ENCODE results near the gene IGF2R. TPM values are rescaled to one million over a fixed set of nuclear protein-coding genes. Genes with fewer than 3 reads are reported as not detected.
A peak's percentile ranks its signal among the peaks of the same experiment; 100 is the strongest.
"Not testable (repeated sequence)": the region's sequence is repeated elsewhere in the genome, so short reads cannot be mapped to it uniquely, and the experiment has no call there.

IGF2R gene
- total and polyA plus RNA-seq, 4 experiments from 2014 or later, result 4.5 to 79.2 (median 48.1) TPM

DNA sequence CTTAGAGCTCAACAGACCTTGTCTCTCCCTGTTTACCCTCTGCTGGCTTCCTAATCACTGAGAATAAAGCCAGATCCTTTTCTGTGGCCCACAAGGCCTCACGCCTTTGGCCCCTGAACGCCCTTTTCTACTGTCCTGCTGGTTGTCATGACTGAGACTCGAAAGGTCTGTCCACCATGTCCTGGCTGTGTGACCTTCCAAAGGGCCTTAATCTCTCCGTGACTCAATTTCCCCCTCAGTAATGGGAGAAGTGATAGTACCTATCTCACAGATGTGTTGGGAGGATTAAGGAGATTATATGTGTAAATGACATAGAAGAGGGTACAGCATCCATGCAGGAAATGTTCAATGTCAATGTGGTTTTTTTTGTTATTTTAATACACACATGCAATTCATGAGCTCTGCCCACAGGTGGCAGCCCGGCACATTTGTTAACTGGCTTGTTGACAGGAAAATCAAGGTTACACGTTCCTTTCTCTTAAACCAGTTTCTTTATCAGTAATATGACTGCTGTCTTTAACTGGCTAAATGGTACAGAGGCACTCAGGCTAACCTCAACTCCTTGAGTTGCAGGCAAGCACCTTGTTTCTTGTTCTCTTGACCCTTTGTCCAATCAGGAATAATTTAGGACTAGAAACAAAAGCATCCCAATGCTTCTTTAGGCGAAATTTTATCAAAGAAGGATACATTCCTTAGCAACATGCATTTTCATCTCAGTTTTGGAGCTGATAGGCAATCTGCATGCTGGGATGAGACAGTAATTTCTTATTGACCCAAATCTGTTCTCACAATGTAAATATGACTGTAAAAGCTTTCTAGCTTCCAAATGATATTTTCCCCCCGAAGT is 169.3 kb downstream of the IGF2R start:
- ChIA-PET POLR2A (ENCODE audit: partially characterized antibody) (interaction anchor here (1.0 kb wide), 1 partner anchor 317 kb away, joined by 4 read pairs; no protein-coding TSS in a partner anchor), CTCF (ENCODE audit: partially characterized antibody) (interaction anchor here (1.0 to 8.7 kb wide), 8 partner anchors 14 to 398 kb away, joined by 3 to 90 read pairs (median 5); no protein-coding TSS in a partner anchor)
- Mint-ChIP-seq H3K27me3 (no peaks in the 10 kb centered on the region), H3K36me3 (peaks cover 0 to 4% of the 10 kb centered on the region in 2 donors), H3K9me3 (no peaks in the 10 kb centered on the region), H3K27ac (no peak overlapping the region), H3K4me3 (peak overlapping the region in 1 of 8 donors; percentile 3), H3K4me1 (peaks cover 6 to 11% (median 7%) of the 10 kb centered on the region in 4 donors)
- H3K36me3 ChIP-seq (ENCODE audit: insufficient read depth, low read length), result no peaks in the 10 kb centered on the region
- no peak overlapping the region for H3K4me3 ChIP-seq (ENCODE audit: low read length in 2 of 2)
- H3K4me1 ChIP-seq (ENCODE audit: insufficient read depth, low read length), result no peaks in the 10 kb centered on the region
- no peak overlapping the region for H3K27ac ChIP-seq (ENCODE audit: low read depth, low read length)
- no peaks in the 10 kb centered on the region for H3K9me3 ChIP-seq (ENCODE audit: control insufficient read depth in 1 of 2, low read length in 2 of 2)
- intact Hi-C loops (cut with micrococcal nuclease), result loop anchor here (1.0 kb wide), 2 partner anchors 318 to 396 kb away; no protein-coding TSS in a partner anchor
- no peaks in the 10 kb centered on the region for H3K27me3 ChIP-seq (ENCODE audit: insufficient read depth, low read length)
- DNase-seq, result peak; percentile 53 to 60 (median 58)

DNA sequence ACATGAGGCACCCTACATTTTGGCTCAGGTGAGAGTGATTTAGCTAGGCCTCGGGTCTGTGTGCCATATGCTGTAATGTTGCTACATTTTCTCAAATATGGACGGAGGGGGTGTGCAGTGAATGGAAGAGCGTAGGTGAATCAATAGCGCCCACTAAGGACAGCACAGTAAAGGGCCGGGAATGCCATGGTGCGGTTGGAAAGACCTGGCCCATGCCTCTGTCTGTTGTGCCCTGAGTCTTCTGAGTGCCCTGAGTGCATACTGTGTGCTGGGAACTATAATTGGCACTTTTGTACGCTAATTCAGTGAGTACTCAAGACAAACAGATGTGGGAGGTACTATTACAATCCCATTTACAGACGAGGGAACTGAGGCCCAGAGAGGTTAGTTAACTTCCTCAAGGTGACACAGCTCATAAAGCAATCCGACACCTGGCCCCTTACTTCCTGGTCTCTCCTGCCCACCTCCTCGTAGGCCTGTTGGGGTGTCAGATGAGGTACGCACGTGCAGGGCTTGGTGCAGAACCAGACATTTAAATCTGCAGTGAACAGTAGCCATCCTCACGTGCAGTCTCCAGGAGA is 170.0 kb downstream of the IGF2R start:
- peaks cover 6 to 11% (median 7%) of the 10 kb centered on the region in 4 donors for H3K4me1 Mint-ChIP-seq
- intact Hi-C loops (cut with micrococcal nuclease), result loop anchor here (1.0 kb wide), 2 partner anchors 317 to 395 kb away; no protein-coding TSS in a partner anchor
- H3K27ac ChIP-seq (ENCODE audit: low read depth, low read length), result no peak overlapping the region
- CTCF ChIA-PET (ENCODE audit: partially characterized antibody), result interaction anchor here (1.0 to 8.7 kb wide), 8 partner anchors 13 to 398 kb away, joined by 3 to 90 read pairs (median 5); no protein-coding TSS in a partner anchor
- POLR2A ChIA-PET (ENCODE audit: partially characterized antibody), result interaction anchor here (1.0 kb wide), 1 partner anchor 317 kb away, joined by 4 read pairs; no protein-coding TSS in a partner anchor
- DNase-seq, result no peak
- H3K9me3 ChIP-seq (ENCODE audit: control insufficient read depth in 1 of 2, low read length in 2 of 2), result no peaks in the 10 kb centered on the region
- H3K4me1 ChIP-seq (ENCODE audit: insufficient read depth, low read length), result no peaks in the 10 kb centered on the region
- H3K27ac Mint-ChIP-seq, result no peak overlapping the region
- H3K27me3 Mint-ChIP-seq, result no peaks in the 10 kb centered on the region
- H3K27me3 ChIP-seq (ENCODE audit: insufficient read depth, low read length), result no peaks in the 10 kb centered on the region
- no peaks in the 10 kb centered on the region for H3K36me3 ChIP-seq (ENCODE audit: insufficient read depth, low read length)
- no peaks in the 10 kb centered on the region for H3K9me3 Mint-ChIP-seq
- H3K36me3 Mint-ChIP-seq, result peaks cover 0 to 4% of the 10 kb centered on the region in 2 donors
- H3K4me3 Mint-ChIP-seq, result no peak overlapping the region
- no peak overlapping the region for H3K4me3 ChIP-seq (ENCODE audit: low read length in 2 of 2)

DNA sequence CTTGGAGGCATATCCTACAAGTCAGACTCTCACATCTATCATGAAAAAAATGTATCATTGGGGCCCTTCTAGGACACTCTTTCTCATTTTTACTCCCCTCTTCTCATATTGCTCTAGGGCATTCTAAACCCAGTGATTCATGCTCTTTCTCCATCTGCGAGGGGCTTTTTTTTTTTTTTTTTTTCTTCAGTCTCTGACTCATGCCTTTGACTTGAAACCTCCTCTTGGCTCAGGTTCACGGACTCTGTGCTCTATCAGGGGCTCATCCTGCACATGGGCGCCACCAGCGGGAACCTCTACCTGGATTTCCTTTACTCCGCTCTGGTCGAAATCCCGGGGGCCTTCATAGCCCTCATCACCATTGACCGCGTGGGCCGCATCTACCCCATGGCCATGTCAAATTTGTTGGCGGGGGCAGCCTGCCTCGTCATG is 170.6 kb downstream of the IGF2R start:
- no peaks in the 10 kb centered on the region for H3K27me3 ChIP-seq (ENCODE audit: insufficient read depth, low read length)
- no peak overlapping the region for H3K4me3 ChIP-seq (ENCODE audit: low read length in 2 of 2)
- no peak for DNase-seq
- H3K27ac ChIP-seq (ENCODE audit: low read depth, low read length), result no peak overlapping the region
- no peaks in the 10 kb centered on the region for H3K9me3 ChIP-seq (ENCODE audit: control insufficient read depth in 1 of 2, low read length in 2 of 2)
- Mint-ChIP-seq H3K27ac (peak overlapping the region in 2 of 7 donors; percentile 19 to 36), H3K9me3 (peaks cover 0 to 2% (median 0%) of the 10 kb centered on the region in 8 donors), H3K4me3 (no peak overlapping the region), H3K36me3 (peaks cover 0 to 4% of the 10 kb centered on the region in 2 donors), H3K27me3 (no peaks in the 10 kb centered on the region), H3K4me1 (peaks cover 6 to 11% (median 7%) of the 10 kb centered on the region in 4 donors)
- H3K4me1 ChIP-seq (ENCODE audit: insufficient read depth, low read length), result no peaks in the 10 kb centered on the region
- no peaks in the 10 kb centered on the region for H3K36me3 ChIP-seq (ENCODE audit: insufficient read depth, low read length)
- CTCF ChIA-PET (ENCODE audit: partially characterized antibody), result interaction anchor here (1.9 to 8.7 kb wide), 3 partner anchors 311 to 393 kb away, joined by 12 to 90 read pairs (median 40); no protein-coding TSS in a partner anchor
- POLR2A ChIA-PET (ENCODE audit: partially characterized antibody), result no interaction called here
- intact Hi-C loops (cut with micrococcal nuclease), result no loop called here

DNA sequence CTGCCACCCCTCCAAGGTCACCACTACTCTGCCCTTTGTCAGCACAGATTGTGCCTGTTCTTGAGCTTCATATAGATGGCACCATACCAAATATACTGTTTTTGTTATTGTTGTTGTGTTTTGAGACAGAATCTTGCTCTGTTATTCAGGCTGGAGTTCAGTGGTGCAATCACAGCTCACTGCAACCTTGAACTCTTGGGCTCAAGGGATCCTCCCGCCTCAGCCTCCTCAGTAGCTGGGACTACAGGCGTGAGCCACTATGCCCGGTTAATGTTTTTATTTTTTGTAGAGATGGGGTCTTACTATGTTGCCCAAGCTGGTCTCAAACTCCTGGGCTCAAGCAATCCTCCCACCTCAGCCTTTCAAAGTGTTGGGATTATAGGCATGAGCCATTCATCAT is 171.6 kb downstream of the IGF2R start:
- H3K9me3 Mint-ChIP-seq; H3K36me3 ChIP-seq (ENCODE audit: insufficient read depth, low read length); H3K36me3 Mint-ChIP-seq; H3K9me3 ChIP-seq (ENCODE audit: control insufficient read depth in 1 of 2, low read length in 2 of 2); intact Hi-C loops (cut with micrococcal nuclease); H3K4me3 ChIP-seq (ENCODE audit: low read length in 2 of 2); DNase-seq; H3K27ac Mint-ChIP-seq; H3K4me3 Mint-ChIP-seq; H3K27me3 ChIP-seq (ENCODE audit: insufficient read depth, low read length); H3K4me1 ChIP-seq (ENCODE audit: insufficient read depth, low read length); H3K27me3 Mint-ChIP-seq; H3K27ac ChIP-seq (ENCODE audit: low read depth, low read length); POLR2A ChIA-PET (ENCODE audit: partially characterized antibody): not testable (repeated sequence)
- CTCF ChIA-PET (ENCODE audit: partially characterized antibody), result interaction anchor here (1.6 to 8.7 kb wide), 2 partner anchors 315 to 379 kb away, joined by 3 to 90 read pairs; no protein-coding TSS in a partner anchor
- peaks cover 6 to 11% (median 7%) of the 10 kb centered on the region in 4 donors for H3K4me1 Mint-ChIP-seq

DNA sequence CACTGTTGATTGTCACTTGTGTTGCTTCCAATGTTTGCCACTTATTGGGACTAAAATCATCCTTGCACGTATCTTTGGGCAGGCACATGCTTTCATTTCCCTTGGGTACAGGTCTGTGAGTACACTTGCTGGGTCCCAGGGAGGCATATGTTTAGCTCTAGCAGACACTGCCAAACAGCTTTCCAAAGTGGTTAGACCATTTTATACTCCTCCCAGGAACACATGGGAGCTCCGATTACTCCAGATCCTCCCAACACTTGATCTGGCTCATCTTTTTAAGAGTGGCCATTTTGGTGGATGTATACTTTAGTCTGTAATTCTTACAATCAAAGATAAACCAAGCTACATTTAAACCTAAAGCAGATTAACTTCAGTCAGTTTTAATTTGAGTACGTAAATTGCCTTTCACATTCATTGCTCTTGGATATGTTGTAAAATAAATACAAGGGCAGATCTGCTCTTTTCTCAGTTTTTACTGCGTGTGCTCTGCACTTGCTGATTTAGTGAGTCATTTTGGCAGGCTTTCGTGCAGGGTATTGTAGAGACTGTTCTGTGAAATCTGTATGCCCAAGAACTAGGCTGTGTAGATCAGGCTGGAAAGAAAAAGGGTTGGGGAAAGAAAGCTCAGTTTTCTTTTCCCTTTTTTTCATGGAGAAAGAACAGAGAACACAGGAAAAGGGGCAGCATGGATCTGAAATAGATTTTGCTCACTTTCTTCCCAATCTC is 172.3 kb downstream of the IGF2R start:
- Histone ChIP-seq H3K9me3 (ENCODE audit: control insufficient read depth in 1 of 2, low read length in 2 of 2) (no peaks in the 10 kb centered on the region), H3K4me1 (ENCODE audit: insufficient read depth, low read length) (no peaks in the 10 kb centered on the region), H3K27me3 (ENCODE audit: insufficient read depth, low read length) (no peaks in the 10 kb centered on the region), H3K4me3 (ENCODE audit: low read length in 2 of 2) (no peak overlapping the region), H3K27ac (ENCODE audit: low read depth, low read length) (no peak overlapping the region), H3K36me3 (ENCODE audit: insufficient read depth, low read length) (no peaks in the 10 kb centered on the region)
- H3K27me3 Mint-ChIP-seq, result no peaks in the 10 kb centered on the region
- H3K4me1 Mint-ChIP-seq, result peaks cover 6 to 11% (median 7%) of the 10 kb centered on the region in 4 donors
- H3K36me3 Mint-ChIP-seq, result peaks cover 0 to 4% of the 10 kb centered on the region in 2 donors
- intact Hi-C loops (cut with micrococcal nuclease), result no loop called here
- POLR2A ChIA-PET (ENCODE audit: partially characterized antibody), result no interaction called here
- H3K27ac Mint-ChIP-seq, result no peak overlapping the region
- CTCF ChIA-PET (ENCODE audit: partially characterized antibody), result interaction anchor here (0.7 to 8.7 kb wide), 4 partner anchors 39 to 393 kb away, joined by 3 to 90 read pairs (median 4); no protein-coding TSS in a partner anchor
- H3K9me3 Mint-ChIP-seq, result peaks cover 0 to 2% (median 0%) of the 10 kb centered on the region in 8 donors
- DNase-seq, result no peak
- no peak overlapping the region for H3K4me3 Mint-ChIP-seq

DNA sequence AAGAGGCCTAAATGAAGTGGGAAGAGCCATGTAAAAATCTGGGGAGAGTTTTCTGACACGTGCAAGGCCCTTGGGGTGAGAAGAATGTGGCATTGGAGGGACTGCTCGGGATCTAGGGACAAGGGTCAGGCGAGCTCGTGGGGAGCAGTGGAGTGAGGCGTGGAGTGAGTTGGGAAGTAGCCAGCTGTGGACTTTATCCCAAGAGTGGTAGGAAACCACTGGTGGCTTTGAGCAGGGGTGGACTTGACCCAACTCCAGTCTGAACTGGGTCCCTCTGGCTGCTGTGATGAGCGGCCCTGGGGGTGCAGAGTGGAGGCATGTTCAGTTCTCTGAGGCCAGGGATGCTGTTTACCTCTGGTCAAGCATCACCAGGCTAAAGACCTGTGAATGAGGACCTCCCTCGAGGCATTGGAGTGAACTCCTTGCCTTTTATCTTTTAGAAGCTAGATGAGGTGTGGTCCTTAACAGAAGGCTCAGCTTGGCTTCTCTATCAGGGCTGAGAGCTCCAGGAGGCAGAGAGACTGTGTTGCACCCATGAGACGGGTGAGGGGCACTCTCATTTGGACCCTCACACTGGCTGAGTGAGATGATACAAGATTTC is 173.3 kb downstream of the IGF2R start:
- H3K4me3 ChIP-seq (ENCODE audit: low read length in 2 of 2), result no peak overlapping the region
- H3K4me3 Mint-ChIP-seq, result no peak overlapping the region
- H3K9me3 Mint-ChIP-seq, result peaks cover 0 to 2% (median 0%) of the 10 kb centered on the region in 8 donors
- H3K27ac ChIP-seq (ENCODE audit: low read depth, low read length), result no peak overlapping the region
- H3K4me1 Mint-ChIP-seq, result peaks cover 6 to 11% (median 7%) of the 10 kb centered on the region in 4 donors
- no peaks in the 10 kb centered on the region for H3K4me1 ChIP-seq (ENCODE audit: insufficient read depth, low read length)
- CTCF ChIA-PET (ENCODE audit: partially characterized antibody), result interaction anchor here (1.3 to 8.7 kb wide), 3 partner anchors 314 to 391 kb away, joined by 3 to 90 read pairs (median 6); no protein-coding TSS in a partner anchor
- no peaks in the 10 kb centered on the region for H3K36me3 ChIP-seq (ENCODE audit: insufficient read depth, low read length)
- no peak overlapping the region for H3K27ac Mint-ChIP-seq
- POLR2A ChIA-PET (ENCODE audit: partially characterized antibody), result no interaction called here
- no peaks in the 10 kb centered on the region for H3K9me3 ChIP-seq (ENCODE audit: control insufficient read depth in 1 of 2, low read length in 2 of 2)
- peaks cover 0 to 4% of the 10 kb centered on the region in 2 donors for H3K36me3 Mint-ChIP-seq
- intact Hi-C loops (cut with micrococcal nuclease), result no loop called here
- no peak for DNase-seq
- no peaks in the 10 kb centered on the region for H3K27me3 Mint-ChIP-seq
- no peaks in the 10 kb centered on the region for H3K27me3 ChIP-seq (ENCODE audit: insufficient read depth, low read length)

All from CD4-positive, alpha-beta memory T cell (primary cell).